ENCODE data around the gene MPPE1. TPM values are rescaled to one million over a fixed set of nuclear protein-coding genes. Genes with fewer than 3 reads are reported as not detected.

The MPPE1 gene
- total RNA-seq, 1 donor from 2014 or later, result 49.4 TPM

DNA sequence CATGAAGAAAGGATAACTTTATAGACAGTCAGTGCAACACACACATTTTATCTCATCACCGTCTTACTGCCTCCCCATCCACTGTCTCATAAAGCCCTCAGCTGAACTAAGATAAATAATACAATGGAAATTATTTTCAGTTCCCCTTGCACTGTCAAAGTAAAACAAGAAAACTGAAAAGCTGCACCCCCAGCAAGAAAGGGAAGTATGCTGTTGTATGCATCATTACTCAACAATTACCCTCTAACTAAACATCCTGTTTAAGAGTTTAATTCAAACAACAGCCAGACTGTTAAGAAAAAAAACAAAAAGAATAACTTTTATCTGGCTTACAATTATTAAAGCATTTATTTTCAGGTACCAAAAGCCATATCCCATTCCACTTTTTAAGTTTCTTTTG is 25.0 kb downstream of the MPPE1 start:
- H3K27me3 Mint-ChIP-seq (ENCODE audit: unreplicated experiment), result no peaks in the 10 kb centered on the region
- no peak overlapping the region for H3K4me3 Mint-ChIP-seq (ENCODE audit: unreplicated experiment)
- H3K27ac Mint-ChIP-seq (ENCODE audit: unreplicated experiment), result no peak overlapping the region

DNA sequence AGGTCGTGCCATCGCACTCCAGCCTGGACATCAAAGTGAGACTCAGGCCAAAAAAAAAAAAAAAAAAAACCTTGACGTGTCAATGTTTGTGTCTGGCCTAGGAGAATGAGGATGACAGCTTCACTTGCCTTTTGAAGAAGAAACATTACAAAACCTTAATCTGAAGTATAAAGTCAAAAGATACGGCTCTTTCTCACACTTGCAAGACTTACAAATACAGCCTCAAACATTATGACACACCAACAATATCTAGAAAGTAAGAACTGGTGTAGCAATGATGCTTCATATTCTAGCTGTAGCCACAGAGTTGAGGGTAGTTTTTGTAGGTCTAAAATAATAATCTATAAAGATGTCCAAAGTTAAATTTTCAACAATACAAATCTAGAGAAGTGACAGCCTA is 25.5 kb downstream of the MPPE1 start:
- H3K36me3 Mint-ChIP-seq (ENCODE audit: unreplicated experiment), result peaks cover 17% of the 10 kb centered on the region

More for the DNA sequence above, 25.0 kb downstream of the MPPE1 start:
- no peak for DNase-seq (ENCODE audit: extremely low spot score, unreplicated experiment)
- TF ChIP-seq, protein P1, sequence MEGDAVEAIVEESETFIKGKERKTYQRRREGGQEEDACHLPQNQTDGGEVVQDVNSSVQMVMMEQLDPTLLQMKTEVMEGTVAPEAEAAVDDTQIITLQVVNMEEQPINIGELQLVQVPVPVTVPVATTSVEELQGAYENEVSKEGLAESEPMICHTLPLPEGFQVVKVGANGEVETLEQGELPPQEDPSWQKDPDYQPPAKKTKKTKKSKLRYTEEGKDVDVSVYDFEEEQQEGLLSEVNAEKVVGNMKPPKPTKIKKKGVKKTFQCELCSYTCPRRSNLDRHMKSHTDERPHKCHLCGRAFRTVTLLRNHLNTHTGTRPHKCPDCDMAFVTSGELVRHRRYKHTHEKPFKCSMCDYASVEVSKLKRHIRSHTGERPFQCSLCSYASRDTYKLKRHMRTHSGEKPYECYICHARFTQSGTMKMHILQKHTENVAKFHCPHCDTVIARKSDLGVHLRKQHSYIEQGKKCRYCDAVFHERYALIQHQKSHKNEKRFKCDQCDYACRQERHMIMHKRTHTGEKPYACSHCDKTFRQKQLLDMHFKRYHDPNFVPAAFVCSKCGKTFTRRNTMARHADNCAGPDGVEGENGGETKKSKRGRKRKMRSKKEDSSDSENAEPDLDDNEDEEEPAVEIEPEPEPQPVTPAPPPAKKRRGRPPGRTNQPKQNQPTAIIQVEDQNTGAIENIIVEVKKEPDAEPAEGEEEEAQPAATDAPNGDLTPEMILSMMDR (IDR thresholded peaks at IDR 0.05), result no peak
- no peaks in the 10 kb centered on the region for H3K4me1 Mint-ChIP-seq (ENCODE audit: unreplicated experiment)
- peaks cover 17% of the 10 kb centered on the region for H3K36me3 Mint-ChIP-seq (ENCODE audit: unreplicated experiment)
- no peaks in the 10 kb centered on the region for H3K9me3 Mint-ChIP-seq (ENCODE audit: unreplicated experiment)

DNA sequence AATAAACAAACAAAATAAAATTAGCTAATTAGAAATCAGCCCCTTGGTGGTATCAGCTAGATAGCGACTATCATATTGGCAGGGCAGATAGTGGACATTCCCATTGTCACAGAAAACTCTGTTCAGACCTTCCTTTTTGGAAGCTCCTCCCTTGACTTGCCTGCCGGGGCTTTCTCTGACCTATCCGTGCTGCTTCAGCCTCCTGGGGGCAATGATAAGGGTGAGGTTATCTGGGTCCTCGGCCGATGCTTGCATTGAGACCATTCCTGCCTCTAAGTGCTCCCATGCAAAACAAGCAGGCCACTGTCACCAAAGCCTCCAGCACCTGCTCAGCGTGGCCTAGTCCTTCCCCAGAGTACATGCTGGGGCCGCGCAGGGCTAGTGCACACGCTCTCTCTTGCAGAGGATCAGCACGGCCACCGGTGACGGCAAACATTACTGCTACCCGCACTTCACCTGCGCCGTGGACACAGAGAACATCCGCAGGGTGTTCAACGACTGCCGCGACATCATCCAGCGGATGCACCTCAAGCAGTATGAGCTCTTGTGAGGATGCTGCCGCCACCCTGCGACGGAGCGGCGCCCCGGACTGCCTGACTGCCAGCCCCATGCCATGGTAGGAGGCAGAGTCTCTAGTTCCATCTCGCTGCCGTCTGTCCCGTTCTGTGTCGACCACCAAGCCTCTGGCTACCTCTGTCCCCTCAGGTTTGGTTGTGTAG is 27.4 kb downstream of the MPPE1 start:
- Mint-ChIP-seq H3K27me3 (ENCODE audit: unreplicated experiment) (no peaks in the 10 kb centered on the region), H3K4me1 (ENCODE audit: unreplicated experiment) (no peaks in the 10 kb centered on the region), H3K27ac (ENCODE audit: unreplicated experiment) (no peak overlapping the region), H3K36me3 (ENCODE audit: unreplicated experiment) (peaks cover 13% of the 10 kb centered on the region), H3K4me3 (ENCODE audit: unreplicated experiment) (no peak overlapping the region), H3K9me3 (ENCODE audit: unreplicated experiment) (no peaks in the 10 kb centered on the region)
- no peak for DNase-seq (ENCODE audit: extremely low spot score, unreplicated experiment)
- TF ChIP-seq, protein P1 (IDR thresholded peaks at IDR 0.05), result no peak

More for the DNA sequence above, 25.5 kb downstream of the MPPE1 start:
- Mint-ChIP-seq H3K4me3 (ENCODE audit: unreplicated experiment) (no peak overlapping the region), H3K27ac (ENCODE audit: unreplicated experiment) (no peak overlapping the region), H3K4me1 (ENCODE audit: unreplicated experiment) (no peaks in the 10 kb centered on the region), H3K27me3 (ENCODE audit: unreplicated experiment) (no peaks in the 10 kb centered on the region), H3K9me3 (ENCODE audit: unreplicated experiment) (no peaks in the 10 kb centered on the region)
- TF ChIP-seq, protein P1 (IDR thresholded peaks at IDR 0.05), result no peak
- no peak for DNase-seq (ENCODE audit: extremely low spot score, unreplicated experiment)

DNA sequence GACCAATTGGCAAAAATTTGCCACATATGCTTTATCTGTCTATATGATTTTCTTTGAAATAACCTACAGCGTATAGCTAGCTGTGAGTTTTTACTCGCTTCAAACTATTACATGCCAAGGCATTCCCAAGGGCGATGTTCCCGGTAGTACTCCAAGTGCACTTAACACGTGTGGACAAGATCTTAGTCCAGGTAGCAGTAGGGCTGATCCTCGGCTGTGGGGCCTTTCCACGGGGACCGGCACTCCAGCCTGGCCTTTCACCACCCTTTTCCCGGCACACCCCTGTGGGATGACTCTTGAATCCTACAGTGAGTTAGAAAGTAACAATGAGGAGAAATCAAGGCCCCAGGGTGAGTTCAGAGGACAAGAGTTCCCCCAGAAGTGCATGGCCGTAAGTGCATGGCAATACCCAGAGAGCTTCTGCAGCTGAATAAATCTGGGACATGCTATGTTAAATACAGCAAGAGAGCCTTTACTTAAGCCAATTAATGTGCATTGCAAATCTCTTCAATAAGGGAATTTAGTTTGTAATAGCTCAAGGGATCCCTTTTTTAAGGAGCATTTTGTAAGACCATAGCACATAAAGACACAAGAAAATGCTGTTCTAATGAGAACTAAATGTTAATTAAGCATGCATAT is 30.5 kb downstream of the MPPE1 start:
- no peak for DNase-seq (ENCODE audit: extremely low spot score, unreplicated experiment)
- Mint-ChIP-seq H3K27me3 (ENCODE audit: unreplicated experiment) (no peaks in the 10 kb centered on the region), H3K9me3 (ENCODE audit: unreplicated experiment) (no peaks in the 10 kb centered on the region), H3K4me3 (ENCODE audit: unreplicated experiment) (no peak overlapping the region), H3K36me3 (ENCODE audit: unreplicated experiment) (peaks cover under 1% of the 10 kb centered on the region), H3K4me1 (ENCODE audit: unreplicated experiment) (no peaks in the 10 kb centered on the region), H3K27ac (ENCODE audit: unreplicated experiment) (no peak overlapping the region)
- TF ChIP-seq, protein P1 (IDR thresholded peaks at IDR 0.05), result no peak

DNA sequence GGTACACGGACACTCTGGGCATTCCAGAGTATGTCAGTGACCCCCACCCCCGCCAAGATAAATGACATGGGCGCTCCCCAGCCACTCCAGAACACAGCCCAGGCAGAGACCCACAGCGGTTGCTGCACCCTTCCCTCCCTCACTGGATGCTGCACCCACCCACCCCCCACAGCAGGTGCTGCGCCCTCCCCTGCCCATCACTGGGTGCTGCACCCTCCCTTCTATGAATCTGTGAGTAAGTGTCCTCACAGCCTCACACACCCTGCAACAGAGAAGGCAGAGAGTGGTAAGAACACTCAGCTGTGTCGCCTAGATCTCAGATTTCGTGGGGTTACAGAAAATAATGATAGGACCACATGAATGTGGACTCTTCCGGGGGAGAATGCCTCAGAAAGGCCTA is 33.4 kb downstream of the MPPE1 start:
- Mint-ChIP-seq H3K36me3 (ENCODE audit: unreplicated experiment) (no peaks in the 10 kb centered on the region), H3K27me3 (ENCODE audit: unreplicated experiment) (no peaks in the 10 kb centered on the region), H3K4me1 (ENCODE audit: unreplicated experiment) (no peaks in the 10 kb centered on the region), H3K9me3 (ENCODE audit: unreplicated experiment) (no peaks in the 10 kb centered on the region), H3K27ac (ENCODE audit: unreplicated experiment) (no peak overlapping the region), H3K4me3 (ENCODE audit: unreplicated experiment) (no peak overlapping the region)
- no peak for DNase-seq (ENCODE audit: extremely low spot score, unreplicated experiment)
- TF ChIP-seq, protein P1 (IDR thresholded peaks at IDR 0.05), result no peak

Data from osteocyte (in vitro differentiated cells).